GM12875 (cell line): Measurements from ENCODE around the gene MID1.

Experiments used
- H3K4me3 ChIP-seq: one replicate; pipeline ENCODE4 v1.5.1; 2011; ENCODE audit warnings: low read depth, low read length, control low read depth
- TF ChIP-seq, protein P1 (sequence below): IDR thresholded peaks from 2 replicates; pipeline ENCODE4 v1.5.1; 2011; ENCODE audit warnings: low read depth, mild to moderate bottlenecking, control low read depth, inconsistent platforms, low read length, moderate library complexity, borderline replicate concordance; ENCODE audit not compliant: insufficient read depth

MID1 gene

DNA sequence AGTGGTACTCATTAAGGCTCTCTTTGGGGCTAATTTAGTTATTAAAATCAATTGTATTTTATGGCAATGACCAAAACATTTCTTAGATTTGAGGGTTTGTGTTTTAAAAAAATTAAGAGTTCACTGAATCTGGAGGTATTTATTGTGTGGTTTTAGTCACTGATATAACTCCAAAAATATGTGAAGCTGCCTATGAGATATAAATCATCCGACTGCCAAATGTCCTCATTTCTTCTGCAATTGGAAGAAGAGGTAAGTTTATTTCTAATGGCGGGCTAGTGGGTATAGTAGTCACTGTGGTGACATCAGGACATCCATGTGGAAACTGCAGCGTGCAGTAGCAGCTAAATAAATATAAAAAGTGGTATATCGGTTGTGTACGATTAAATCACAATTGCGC, 205.5 kb downstream of the MID1 start:
- TF ChIP-seq, protein P1, sequence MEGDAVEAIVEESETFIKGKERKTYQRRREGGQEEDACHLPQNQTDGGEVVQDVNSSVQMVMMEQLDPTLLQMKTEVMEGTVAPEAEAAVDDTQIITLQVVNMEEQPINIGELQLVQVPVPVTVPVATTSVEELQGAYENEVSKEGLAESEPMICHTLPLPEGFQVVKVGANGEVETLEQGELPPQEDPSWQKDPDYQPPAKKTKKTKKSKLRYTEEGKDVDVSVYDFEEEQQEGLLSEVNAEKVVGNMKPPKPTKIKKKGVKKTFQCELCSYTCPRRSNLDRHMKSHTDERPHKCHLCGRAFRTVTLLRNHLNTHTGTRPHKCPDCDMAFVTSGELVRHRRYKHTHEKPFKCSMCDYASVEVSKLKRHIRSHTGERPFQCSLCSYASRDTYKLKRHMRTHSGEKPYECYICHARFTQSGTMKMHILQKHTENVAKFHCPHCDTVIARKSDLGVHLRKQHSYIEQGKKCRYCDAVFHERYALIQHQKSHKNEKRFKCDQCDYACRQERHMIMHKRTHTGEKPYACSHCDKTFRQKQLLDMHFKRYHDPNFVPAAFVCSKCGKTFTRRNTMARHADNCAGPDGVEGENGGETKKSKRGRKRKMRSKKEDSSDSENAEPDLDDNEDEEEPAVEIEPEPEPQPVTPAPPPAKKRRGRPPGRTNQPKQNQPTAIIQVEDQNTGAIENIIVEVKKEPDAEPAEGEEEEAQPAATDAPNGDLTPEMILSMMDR: no peak
- no peak overlapping the region for H3K4me3 ChIP-seq

DNA sequence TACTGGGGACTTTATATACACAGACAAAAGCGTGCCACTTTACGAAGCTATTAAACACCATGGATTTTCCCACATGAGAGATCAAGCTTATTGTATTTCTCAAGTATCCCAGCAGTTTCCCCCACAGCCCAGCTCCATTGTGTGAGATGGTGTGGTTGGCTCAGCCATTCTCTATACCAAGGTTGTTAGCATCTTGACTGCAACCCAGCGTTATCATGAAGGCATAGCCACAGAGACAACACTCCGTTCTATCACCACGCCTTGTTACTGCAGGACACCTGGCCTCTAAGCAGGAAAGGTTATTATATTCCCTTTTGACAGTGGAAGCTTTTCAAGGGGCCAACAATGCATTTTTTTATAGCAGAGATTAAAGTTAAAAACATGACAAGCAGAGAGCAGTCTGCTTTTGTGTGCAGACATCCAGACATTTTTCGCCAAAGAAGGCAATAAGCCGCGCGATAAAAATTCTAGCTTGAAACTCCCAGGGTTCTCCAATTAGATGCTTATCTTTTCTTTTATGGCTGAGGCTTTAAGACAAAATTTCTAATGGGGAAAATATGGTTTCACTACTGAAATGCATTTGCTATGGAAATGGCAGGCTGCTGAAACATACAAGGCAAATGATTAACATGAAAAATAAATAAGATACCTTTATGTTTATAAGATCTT, 206.1 kb downstream of the MID1 start:
- H3K4me3 ChIP-seq: no peak overlapping the region
- TF ChIP-seq, protein P1: no peak

DNA sequence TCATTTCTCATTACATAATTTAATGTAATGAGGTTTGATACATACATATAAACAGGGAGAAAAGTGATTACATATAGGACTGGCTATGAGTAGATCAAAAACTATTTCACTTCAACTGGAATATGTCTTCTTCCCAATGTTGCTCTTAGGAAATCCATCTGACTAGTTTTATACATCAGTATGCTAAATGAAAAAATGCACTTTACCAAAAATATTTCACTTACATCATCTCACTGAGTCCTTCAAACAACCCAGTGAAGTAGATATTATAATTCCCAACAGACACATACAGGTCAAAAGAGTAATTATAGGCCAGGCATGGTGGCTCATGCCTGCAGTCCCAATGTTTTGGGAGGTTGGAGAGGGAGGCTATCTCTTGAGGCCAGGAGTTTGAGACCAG, 215.9 kb downstream of the MID1 start:
- H3K4me3 ChIP-seq: no peak overlapping the region
- TF ChIP-seq, protein P1: no peak

DNA sequence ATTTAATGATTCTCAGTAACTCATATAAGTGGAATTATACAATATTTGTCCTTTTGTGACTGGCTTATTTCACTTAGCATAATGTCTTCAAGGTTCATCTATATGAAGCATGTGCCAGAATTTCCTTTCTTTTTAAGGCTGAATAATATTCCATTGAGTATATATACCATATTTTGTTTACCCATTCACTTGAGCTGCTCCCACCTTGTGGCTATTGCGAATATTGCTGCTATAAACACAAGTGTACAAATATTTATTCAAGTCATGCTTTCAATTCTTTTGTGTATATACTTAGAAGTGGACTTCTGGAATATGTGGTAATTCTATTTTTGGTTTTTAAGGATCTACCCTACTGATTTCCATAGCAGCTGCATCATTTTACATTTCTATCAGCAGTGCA, 219.1 kb downstream of the MID1 start:
- H3K4me3 ChIP-seq: no peak overlapping the region
- TF ChIP-seq, protein P1: peak; percentile 18; the same call in 1 of the 2 replicates

DNA sequence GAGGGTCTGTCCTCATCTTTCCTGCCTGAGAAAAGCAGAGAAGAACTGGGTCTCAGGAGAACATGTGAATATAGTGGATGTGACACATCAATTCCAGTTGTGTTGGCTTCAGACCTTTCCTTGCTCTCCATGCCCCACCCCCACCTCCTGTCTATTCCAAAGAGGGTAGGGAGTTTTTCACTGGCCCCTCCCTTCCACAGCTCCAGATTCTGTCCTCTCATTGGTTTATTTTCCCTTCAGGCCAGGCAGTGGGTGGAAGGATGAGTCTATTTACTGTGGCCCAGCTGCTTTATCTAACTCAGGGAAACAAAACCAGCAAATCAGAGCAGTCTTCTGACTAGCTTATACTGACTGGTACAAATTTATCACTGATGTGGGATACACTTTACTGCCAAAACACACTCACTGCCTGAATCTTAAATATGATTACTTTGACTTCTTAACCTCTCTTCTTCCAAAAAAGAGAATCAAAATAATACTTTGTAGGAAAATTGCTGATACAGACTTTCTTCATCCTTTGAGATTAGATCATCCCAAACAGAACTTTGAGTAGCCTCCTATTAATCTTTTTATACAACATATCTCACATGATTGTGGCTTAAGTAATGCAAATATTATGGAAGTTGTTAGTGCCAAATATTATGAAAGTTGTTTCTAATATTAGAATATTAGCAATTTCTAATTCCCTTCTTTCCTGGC, 221.2 kb downstream of the MID1 start:
- TF ChIP-seq, protein P1: no peak
- no peak overlapping the region for H3K4me3 ChIP-seq

DNA sequence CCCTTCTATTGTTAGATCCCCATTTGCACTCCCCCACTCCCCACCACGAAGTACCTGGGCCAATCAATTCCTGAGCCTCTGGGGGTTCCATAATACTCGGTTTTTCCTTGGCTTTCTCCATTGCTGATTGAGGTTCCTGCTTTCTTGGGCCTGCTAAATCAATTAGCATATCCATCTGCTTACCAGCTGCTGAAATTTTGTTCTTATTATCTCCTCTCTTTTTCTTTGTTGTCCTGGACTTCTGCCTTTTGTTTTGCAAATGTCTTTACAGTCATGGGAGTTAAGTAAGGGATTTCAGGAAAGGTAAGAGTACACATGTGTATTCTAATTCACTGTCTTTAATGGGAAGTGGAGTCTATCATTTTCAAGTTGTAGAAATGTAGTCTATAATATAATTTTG, 222.2 kb downstream of the MID1 start:
- TF ChIP-seq, protein P1: no peak
- H3K4me3 ChIP-seq: no peak overlapping the region

DNA sequence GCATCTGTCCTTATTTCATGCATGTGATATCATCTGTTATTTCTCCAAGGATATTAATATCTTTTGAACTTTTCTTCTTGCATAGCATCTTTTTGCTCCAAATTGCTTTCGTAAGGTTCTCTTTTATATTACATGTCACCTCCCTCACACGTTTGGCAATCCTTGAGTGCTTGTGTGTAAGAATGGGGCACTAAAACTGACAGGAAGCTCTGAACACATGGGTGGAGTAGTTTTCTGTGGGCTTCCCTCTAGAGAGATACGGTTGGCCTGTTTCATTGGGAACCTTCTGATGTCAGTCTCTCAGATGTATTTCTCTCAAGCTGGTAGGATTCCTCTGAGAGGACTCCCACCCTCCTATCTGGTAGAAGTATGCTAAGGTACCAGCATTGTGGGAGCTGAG, 223.0 kb downstream of the MID1 start:
- TF ChIP-seq, protein P1: no peak
- no peak overlapping the region for H3K4me3 ChIP-seq
